Measurements from ENCODE around the gene ATP6V0E2.

The ATP6V0E2 gene

DNA sequence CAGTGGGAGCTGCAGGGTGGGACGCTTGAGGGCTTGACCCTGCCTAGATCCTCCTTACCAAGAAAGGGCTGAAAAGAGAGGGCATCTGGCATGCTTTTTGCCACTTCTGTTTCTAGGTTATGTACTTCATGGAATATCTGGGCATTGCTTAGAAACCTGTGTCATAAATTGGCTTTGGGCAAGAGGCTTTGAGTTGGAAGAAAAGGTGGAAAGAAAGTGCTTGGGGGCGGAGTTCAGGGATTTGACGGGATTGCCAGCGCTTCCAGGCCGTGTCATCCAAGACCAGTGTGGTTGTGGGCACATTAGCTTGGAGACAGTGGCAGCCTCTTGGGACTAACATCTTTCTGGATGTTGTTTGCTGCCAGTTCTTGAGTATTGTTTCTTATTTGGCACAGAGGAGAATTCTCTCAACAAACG, 34.8 kb upstream of the ATP6V0E2 start:
- DNase-seq (ENCODE audit: low read depth in 2 of 2) = no peak

DNA sequence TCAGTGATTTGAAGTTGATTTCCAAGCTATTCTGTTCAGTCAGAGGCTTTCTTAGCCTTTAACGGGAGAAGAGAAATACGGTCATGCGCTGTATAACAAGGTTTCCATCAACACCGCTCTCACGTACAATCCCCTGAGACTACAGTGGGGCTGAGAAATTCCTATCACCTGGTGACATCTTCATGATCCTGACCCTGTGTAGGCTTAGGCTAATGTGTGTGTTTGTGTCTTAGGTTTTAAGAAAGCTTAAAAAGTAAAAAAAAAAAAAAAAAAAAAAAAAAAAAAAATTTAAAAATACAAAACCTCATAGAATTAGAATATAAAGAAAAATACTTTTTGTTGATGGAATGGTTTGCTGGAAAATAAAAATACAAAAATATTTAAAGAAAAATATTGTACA, 33.8 kb upstream of the ATP6V0E2 start:
- no peak for DNase-seq (ENCODE audit: low read depth in 2 of 2)

DNA sequence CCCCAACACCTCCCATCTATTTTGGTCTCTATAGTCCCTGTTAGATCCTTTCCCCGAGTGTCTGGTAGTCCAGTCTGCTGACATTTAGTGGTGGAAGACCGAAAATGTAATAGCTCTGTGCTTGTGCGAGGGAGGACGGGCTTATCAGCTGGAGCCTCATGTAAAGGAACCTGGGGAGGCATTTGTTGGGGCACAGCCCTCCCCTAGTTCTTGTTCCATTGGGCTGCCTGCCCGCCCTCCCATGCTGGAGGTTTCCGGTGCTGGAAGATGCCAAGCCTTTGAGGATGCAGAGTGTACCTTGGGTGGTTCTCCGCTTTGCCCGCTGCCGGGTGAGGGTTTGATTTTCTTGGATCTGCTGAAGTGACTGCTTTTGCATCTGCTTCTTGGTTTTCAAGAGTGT, 30.2 kb upstream of the ATP6V0E2 start:
- DNase-seq (ENCODE audit: low read depth in 2 of 2) = no peak

DNA sequence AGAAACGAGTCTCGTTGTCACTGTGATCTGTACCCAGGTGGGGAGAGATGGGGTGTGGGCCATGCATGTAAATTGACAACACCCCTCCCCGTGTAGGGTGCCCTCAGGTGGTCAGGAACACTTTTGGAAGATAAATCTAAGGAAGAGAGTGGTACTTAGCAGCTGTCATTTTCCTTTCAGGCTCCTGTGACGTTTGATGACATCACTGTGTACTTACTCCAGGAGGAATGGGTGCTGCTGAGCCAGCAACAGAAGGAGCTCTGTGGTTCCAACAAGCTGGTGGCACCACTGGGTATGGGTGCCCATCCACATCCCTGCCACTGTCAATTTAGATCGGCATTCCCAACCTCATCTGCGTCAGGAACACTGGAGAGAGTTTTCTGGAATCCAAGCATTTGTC, 29.3 kb upstream of the ATP6V0E2 start:
- DNase-seq (ENCODE audit: low read depth in 2 of 2) = no peak

DNA sequence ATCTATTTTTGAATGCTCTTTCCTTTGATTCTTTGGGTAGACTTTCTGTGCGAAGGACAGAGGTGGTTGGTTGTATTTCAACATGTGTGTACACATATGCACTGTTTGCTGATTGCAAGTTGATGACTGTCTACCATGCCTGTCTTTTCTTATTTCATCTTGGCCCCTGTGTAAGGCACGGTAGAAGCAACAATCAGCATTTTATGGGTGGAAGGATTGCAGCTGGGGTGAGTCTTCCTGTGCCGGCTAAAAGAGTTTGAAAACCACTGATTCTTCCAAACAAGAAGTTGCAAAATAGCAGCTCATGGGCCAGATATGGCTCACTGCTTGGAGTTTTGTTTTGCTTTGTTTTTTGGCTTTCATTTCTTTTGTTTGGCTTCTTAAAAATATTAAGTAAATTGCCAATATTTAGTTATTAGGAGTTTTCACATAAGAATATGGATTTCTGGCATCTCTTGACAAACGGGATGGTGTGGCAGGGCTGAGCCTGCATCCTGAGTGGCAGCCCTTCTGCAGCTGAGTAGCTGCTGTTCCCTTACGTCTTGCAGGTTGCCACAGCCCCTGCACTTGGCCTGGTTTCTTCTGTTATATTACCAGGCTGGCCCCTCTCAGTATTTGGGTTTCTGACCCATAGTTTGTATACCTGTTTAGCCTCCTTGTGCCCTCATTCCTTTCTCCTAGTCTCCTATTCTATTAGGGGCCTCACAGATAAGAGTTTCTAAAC, 28.4 kb upstream of the ATP6V0E2 start:
- DNase-seq (ENCODE audit: low read depth in 2 of 2) = no peak

DNA sequence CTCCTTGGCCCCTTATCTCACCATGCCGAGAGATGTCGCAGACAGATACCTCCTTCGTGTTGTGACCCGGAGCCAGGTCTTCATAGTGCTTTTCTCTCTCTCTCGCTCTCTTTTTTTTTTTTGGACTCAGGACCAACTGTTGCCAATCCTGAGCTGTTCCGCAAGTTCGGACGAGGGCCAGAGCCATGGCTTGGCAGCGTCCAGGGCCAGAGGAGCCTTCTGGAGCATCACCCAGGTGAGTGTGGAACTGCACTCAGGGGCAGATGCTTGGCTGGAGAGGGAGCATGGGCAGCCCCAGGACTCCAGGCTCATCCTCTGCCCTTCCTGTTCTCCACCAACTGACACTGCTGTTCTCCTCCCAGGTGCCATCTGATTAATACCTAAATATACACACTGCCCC, 27.7 kb upstream of the ATP6V0E2 start:
- DNase-seq (ENCODE audit: low read depth in 2 of 2) = no peak

DNA sequence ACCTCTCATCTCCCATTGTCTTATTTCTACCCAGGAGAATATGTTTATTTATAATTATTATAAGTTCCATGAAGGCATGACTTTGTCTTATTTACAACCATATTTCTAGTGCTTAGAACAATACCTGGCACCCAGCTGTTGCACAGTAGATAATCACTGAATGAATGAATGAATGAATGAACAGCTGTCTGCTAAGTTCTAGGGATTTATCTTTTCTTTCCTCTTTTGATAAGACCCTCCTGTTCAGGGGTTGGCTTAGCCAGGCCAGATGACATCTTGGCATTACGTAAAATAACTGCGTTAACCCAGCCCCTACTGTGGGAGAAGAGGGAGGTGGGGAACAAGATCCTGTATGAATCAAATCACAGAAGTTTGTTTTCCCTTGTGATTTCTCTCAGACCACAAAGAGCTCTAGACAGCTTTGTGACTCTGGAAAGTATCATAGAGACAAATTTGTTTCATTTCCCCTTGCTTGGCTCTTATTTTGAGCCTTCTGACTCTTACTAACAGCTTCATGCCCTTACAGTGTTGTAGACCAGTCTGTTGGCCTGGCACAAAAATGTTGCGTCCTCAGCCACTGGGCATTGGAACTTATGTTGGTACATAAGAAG, 27.2 kb upstream of the ATP6V0E2 start:
- no peak for DNase-seq (ENCODE audit: low read depth in 2 of 2)

DNA sequence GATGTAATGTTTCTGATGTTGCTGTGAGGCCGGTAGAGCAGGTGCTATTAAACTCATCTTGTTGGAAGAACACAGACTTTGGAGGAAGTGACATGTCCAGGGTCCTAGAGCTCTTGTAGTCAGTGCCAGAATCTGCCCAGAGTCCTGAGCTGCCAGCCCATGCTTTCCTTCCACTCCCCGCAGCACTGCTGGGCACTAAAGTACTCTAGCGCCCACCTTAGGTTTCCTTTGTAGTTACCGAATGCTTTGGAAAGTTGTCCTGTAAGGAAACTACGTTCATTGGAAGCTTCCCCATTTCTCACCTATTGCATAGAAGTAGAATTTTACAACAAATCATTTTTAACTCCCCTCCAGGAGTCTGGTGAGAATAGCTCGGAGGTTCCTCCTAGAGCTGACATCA, 24.6 kb upstream of the ATP6V0E2 start:
- DNase-seq (ENCODE audit: low read depth in 2 of 2) = no peak

DNA sequence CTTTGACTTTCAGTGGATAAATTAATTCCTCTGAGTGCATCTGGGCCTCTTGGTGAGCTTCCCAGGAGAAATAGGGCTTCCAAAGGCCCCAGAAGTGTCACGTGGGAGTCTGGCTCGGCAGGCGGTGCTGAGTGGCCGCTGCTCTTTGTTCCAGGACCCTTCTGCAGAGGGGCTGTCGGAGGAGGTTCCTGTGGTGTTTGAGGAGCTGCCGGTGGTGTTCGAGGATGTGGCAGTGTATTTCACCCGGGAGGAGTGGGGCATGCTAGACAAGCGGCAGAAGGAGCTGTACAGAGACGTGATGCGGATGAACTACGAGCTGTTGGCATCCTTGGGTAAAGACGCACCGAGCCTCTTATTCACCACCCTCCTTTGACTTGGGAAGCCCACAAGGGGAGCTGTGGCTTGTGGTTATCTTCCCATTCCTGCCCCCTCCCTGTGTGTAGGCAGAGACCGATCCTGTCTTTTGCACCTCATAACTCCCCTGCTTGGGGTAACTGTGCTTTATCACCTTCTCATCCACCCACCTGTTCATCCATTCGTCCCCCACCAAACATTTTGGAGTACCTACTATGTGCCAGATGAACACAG, 23.7 kb upstream of the ATP6V0E2 start:
- DNase-seq (ENCODE audit: low read depth in 2 of 2) = no peak

DNA sequence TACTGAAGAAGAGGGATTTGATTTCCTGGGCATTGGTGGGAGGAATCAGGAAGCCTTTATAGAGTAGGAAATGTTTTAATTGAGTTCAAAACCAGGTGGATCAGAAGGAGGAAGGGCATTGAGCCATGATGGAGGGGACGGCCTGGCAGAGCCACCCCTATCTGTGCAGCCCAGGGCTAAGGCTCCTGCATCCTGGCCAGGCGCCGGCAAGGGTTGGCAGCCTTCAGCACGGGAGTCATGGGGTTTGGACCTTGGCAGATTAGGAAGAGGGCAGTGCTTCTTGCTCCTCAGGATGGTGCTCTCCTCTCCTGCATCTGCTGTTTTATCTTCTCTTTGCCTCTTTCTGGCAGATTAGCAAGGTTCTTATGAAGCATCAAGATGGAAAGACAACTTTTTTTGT, 23.1 kb upstream of the ATP6V0E2 start:
- DNase-seq (ENCODE audit: low read depth in 2 of 2) = no peak

DNA sequence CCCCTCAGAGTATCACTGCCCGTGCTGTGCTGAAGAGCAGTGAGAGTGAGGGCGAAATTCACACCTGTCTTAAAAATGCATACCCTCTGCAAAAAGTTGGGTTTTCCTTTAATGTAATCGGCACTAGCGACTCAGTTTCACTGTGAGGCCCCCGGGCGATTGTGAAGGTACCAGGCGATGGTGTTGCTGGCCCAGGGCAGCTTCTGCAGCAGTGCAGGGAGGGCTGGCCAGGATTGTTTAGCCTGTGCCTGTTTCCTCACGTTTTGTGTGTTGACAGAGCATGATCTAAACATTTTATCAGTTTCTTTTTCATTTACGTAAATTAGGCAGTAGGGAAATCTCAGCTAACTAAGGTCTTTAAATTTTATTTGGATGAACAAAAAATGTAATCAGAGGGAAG, 22.3 kb upstream of the ATP6V0E2 start:
- no peak for DNase-seq (ENCODE audit: low read depth in 2 of 2)

DNA sequence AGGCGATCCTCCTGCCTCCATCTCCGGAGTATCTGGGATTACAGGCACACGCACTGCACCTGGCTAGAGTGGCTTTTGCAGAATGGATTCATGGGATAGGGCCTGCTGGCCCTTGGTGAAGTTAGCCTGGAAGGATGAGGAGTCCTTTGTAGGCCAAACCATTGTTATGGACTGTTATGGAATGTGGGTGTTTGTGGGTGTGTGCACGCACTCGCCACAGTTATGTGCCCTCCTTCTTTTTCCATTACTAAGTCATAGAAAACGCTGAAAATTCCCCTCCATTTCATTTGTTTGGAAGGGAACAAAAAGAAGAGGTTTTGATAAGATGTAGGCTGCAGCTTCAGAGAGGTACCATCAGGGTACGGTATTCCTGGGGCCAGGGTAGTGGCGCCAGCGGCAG, 20.6 kb upstream of the ATP6V0E2 start:
- no peak for DNase-seq (ENCODE audit: low read depth in 2 of 2)

DNA sequence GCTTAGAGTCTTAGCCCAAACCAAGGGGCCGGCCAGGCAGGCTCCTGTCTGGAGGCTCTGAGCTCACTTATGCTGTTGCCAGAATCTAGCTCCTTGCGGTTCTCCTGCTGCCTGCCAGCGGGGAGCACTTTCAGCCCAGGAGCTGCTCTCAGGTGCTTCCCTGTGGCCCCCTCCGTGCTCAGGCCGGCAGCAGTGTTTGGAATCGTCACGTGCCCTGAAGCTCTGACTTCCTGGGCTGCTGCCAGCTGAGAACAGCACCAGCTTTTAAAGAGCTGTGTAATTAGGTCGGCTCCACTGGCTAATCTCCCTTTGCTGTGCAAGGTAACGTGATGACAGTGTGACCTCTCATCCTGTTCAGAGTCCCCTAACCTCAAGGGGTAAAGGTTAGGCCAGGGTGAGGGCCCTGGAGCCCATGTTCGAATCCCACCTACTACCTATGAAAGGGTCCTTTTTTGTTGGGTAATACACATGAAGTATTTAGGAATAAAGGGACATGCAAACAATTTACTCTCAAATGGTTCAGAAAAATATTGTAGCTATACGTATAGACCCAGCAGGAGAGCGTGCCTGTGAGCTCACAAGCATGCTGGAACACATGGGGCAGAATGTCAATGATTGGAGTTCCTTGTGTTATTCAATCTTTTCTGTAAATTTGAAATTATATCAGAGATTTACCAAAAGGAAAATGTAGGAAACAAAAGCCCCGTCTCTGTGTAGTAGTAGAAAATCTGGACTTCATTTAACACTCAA, 19.0 kb upstream of the ATP6V0E2 start:
- no peak for DNase-seq (ENCODE audit: low read depth in 2 of 2)

DNA sequence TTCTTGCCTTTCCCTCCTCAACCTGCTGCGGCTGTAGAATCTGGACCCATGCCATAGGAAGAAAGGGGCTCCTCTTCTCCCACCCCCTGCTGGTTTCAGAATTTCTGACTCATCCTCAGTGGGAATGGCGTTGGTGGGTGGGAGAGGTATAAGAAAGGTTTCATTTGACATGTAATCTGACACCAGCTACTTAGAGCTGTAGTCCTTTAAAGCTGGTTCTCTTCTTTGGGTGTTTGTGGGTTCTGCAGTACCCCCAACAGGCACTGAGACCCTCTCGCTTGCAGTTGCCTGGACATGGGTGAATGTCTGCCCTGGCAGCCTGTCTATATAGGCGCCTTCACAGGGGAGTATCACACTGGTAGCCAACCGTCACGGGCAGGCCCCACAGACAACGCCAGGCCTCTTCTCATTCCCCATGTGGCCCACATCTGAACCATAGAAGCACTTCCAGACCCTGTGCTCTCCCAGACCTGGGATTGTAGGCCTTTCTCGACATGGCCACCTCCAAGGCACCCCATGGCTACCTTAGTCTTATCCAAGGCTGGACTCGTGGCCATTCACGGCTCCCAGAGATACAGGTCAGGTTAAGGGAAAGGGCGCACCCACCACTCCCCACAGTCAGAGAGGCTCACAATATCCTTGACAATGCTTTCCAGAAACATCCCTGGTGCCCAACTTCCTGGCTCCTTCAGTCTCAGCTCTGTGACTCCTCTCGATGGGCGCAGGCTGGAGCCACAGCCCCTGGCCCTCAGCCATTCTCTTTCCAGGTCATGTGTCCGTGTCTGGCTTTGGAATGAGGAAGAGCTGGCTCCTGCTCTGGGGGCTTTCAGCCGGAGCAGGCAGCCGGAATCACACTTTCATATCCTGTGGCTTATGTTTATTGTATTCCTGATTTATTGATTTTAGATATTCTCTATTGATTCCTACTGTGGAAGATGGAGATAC, 18.1 kb upstream of the ATP6V0E2 start:
- no peak for DNase-seq (ENCODE audit: low read depth in 2 of 2)

DNA sequence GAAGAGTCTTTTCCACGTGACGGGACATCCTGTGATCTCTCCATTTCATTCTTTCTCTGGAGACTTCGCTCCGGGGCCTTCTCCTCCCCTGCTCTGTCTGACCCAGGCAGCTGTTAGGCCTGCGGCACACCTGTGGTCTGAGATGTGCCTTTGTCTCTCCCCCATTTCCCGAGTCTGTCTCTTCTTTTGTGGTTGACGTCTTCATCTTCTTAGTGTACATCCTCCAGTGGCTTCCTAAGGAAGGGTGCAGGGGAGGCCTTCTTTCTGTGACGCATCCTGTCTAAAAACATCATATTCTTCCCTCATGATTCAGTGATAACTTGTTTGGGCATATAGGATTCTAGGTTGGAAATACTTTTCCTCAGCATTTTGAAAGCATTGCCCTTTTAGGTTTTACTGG, 17.2 kb upstream of the ATP6V0E2 start:
- no peak for DNase-seq (ENCODE audit: low read depth in 2 of 2)

DNA sequence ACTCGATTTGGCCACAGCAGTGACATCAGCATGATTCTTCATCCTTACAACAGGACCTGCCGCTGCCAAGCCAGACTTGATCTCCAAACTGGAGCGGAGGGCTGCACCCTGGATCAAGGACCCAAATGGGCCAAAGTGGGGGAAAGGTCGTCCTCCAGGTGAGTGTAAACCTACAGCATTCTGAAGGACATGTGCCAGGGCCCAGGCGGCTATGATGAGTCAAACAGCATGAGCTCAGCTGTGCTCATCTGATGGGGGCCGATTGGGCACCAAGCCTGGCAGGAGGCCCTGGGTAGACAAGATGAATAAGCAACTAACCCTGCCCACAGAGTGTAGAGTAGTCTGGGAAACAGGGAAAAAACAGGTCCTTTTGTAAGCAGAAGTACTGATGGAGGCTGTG, 14.4 kb upstream of the ATP6V0E2 start:
- no peak for DNase-seq (ENCODE audit: low read depth in 2 of 2)

DNA sequence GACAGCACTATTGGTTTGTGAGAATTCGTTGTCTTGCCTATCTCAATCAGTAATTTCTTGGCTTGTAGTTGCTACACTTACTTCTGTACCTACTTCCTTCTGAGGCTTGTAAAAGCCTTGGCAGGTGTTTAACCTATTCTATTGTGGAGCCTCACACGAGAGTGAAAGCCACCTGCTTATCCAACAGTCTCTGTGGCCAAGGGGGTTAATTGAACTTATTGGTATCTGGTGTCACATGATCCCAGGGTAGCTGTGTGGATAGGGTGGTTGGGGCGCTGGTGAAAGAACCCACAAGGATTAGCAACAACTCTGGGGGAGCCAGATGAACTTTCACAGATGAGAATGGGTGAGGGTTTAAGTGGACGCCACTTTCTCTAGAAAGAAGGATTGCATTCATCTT, 13.9 kb upstream of the ATP6V0E2 start:
- no peak for DNase-seq (ENCODE audit: low read depth in 2 of 2)

DNA sequence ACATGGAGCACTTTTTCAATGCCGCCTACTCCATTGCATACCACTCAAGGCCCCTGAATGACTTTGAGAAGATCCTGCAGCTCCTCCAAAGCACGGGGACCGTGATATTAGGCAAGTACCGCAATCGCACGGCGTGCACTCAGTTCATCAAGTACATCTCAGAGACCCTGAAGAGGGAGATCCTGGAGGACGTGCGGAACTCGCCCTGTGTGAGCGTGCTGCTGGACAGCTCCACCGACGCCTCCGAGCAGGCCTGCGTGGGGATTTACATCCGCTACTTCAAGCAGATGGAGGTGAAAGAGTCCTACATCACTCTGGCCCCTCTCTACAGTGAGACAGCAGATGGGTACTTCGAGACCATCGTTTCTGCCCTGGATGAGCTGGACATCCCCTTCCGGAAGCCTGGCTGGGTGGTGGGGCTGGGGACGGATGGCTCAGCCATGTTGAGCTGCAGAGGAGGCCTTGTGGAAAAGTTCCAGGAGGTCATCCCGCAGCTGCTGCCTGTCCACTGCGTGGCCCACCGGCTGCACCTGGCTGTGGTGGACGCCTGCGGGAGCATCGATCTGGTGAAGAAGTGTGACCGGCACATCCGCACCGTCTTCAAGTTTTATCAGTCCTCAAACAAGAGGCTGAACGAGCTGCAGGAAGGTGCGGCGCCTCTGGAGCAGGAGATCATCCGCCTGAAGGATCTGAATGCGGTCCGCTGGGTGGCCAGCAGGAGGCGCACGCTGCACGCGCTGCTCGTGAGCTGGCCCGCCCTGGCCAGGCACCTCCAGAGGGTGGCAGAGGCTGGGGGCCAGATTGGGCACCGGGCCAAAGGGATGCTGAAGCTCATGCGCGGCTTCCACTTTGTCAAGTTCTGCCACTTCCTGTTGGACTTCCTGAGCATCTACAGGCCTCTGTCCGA, 12.7 kb upstream of the ATP6V0E2 start:
- DNase-seq (ENCODE audit: low read depth in 2 of 2) = no peak

DNA sequence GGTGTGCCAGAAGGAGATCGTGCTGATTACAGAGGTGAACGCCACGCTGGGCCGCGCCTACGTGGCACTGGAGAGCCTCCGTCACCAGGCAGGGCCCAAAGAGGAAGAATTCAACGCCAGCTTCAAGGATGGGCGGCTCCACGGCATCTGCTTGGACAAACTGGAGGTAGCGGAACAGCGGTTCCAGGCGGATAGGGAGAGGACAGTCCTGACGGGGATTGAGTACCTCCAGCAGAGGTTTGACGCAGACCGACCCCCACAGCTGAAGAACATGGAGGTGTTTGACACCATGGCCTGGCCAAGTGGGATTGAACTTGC, 12.1 kb upstream of the ATP6V0E2 start:
- no peak for DNase-seq (ENCODE audit: low read depth in 2 of 2)

DNA sequence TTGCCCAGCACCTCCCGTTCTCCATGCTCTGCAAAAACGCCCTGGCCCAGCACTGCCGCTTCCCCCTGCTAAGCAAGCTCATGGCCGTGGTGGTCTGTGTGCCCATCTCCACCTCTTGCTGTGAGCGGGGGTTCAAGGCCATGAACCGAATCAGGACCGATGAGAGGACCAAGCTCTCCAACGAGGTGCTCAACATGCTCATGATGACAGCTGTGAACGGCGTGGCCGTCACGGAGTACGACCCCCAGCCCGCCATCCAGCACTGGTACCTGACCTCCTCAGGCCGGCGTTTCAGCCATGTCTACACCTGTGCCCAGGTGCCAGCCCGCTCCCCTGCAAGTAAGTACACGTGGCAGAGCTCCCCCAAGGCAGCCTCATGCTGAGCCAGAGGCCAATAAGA, 11.6 kb upstream of the ATP6V0E2 start:
- no peak for DNase-seq (ENCODE audit: low read depth in 2 of 2)

DNA sequence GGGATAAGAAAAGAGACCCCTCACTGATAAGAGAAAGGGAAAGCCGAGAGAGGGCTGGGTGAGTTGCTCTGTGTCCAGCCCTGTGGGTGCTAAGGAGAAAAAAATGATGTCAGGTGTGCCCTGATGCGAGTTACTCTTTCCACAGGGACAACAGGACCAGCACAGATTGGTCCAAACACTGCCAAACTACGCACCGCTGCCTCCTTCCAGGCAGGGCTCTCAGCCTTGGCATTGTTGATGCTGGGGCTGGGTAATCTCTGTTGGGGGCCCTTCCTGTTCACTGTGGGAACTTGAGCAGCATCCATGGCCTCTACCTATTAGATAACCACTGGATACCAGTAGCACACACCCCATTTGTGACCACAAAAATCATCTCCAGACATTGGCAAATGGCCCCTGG, 10.3 kb upstream of the ATP6V0E2 start:
- DNase-seq (ENCODE audit: low read depth in 2 of 2) = no peak

All from activated CD4-positive, alpha-beta T cell treated with anti-CD3 and anti-CD28 coated beads for 24 hours (primary cell).